NCI-H345 (cell line): ENCODE results near the gene GALNT2.

Experiments used
- DNase-seq: peaks from one replicate; lab custom pipeline; 2025; lab: John Stamatoyannopoulos, UW

The GALNT2 gene

GRCh38 chr1:230163719-230164118 lies 96.7 kb downstream of the GALNT2 start:
- no peak for DNase-seq

GRCh38 chr1:230165536-230165935 lies 98.5 kb downstream of the GALNT2 start:
- no peak for DNase-seq

GRCh38 chr1:230166366-230167132 lies 99.5 kb downstream of the GALNT2 start:
- DNase-seq, result no peak

- DNase-seq, result peak; percentile 21
Measured at GRCh38 chr1:230167419-230167852, 100.4 kb downstream of the GALNT2 start.

GRCh38 chr1:230169454-230170152 lies 102.6 kb downstream of the GALNT2 start:
- DNase-seq, result no peak

GRCh38 chr1:230170153-230170547 lies 103.1 kb downstream of the GALNT2 start:
- no peak for DNase-seq

GRCh38 chr1:230170622-230171021 lies 103.6 kb downstream of the GALNT2 start:
- DNase-seq, result no peak

GRCh38 chr1:230171356-230172015 lies 104.4 kb downstream of the GALNT2 start:
- DNase-seq, result no peak

GRCh38 chr1:230172016-230172537 lies 105.0 kb downstream of the GALNT2 start:
- no peak for DNase-seq

- DNase-seq, result no peak
Measured at GRCh38 chr1:230173187-230173975, 106.3 kb downstream of the GALNT2 start.

GRCh38 chr1:230174041-230174440 lies 107.0 kb downstream of the GALNT2 start:
- DNase-seq, result no peak

- DNase-seq, result no peak
Measured at GRCh38 chr1:230174471-230175162, 107.6 kb downstream of the GALNT2 start.

GRCh38 chr1:230175163-230175747 lies 108.2 kb downstream of the GALNT2 start:
- DNase-seq, result no peak

- DNase-seq, result no peak
Measured at GRCh38 chr1:230175839-230176238, 108.8 kb downstream of the GALNT2 start.

GRCh38 chr1:230176326-230176725 lies 109.3 kb downstream of the GALNT2 start:
- no peak for DNase-seq

- no peak for DNase-seq
Measured at GRCh38 chr1:230176871-230177411, 109.9 kb downstream of the GALNT2 start.

GRCh38 chr1:230179249-230179648 lies 112.2 kb downstream of the GALNT2 start:
- DNase-seq, result no peak

GRCh38 chr1:230185076-230186001 lies 118.3 kb downstream of the GALNT2 start:
- DNase-seq, result peak; percentile 48
